ENCODE results near the gene IQSEC1.

The IQSEC1 gene

DNA sequence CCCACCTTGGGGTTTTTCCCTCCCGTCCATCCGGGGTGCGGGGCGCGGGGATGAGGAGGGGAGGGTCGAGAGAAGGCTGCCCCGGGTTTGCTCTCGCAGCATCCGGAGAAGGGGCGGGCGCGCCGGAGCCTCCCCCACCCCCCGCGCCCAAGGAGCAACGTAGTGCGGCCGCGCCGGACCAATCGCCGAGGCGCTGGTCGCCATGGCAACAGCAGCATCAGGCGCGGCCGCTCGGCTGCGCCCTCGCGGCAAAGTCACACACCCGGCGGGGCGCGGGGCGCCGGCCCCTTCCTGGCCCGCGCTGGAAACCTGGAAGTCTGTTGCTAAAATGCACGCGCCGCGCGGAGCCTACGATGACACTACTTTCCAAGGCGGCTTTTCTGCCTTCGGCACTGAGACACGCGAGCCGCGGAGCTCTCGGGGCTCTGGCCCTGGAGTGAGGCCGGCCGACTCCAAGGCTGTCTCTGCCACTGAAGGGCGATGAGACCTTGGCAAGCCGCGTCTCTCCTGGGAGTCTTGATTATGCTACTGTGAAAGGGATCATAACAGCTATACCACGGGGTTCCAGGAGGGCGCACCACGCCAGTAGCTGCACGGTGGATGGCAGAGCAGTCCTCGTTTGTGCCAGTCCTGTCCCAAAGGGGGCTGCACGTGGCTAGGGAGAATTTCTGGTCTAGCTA, at the start of gene IQSEC1:
IQSEC1 (minus strand) TSS at position 104 of the 680 bp plus-strand sequence. CDS start 415 bp downstream, outside the sequence.
- DNase-seq, result no peak

DNA sequence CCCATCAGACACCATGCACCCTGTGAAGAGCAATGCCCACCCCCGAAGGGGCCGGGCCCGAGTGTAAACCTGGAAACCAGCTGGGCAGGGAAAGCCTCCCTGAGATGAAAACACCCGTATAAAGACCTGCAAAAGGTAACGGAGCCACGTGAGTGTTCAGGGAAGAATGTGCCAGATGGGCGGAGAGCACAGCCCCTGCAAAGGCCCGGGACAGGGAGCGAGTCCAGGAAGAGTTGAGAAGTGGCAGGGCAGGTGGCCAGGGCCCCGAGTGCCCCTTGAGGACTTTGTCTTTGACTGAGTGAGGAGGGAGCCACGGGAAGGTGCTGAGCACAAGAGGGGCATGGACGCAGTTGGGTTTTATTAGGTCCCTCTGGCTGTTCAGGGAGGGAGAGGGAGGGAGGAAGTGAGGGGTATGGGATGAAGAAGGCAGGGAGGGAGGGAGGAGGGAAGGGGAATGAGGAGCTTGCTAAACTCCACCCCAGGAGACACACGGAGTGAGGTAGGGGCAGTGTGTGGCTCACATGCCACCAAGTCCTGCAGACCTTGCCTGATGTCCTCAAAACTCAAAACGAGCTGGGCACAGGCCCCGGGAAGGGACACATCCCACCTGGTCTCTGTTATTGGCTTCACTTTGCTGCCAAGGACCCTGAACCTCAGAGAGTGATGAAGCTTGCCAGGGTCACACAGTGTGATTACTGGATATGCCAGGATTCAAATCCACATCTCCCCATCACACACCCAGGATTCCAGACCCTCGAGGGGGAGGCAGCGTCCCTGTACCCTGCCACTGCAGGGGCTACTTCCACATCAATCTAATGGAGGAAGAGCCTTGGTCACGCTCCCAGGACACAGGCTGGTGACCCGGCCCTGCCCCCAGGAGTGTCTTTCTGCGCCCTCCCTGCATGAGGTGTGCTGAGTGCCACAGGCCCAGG, 49.1 kb upstream of the IQSEC1 start:
- no peak for DNase-seq

DNA sequence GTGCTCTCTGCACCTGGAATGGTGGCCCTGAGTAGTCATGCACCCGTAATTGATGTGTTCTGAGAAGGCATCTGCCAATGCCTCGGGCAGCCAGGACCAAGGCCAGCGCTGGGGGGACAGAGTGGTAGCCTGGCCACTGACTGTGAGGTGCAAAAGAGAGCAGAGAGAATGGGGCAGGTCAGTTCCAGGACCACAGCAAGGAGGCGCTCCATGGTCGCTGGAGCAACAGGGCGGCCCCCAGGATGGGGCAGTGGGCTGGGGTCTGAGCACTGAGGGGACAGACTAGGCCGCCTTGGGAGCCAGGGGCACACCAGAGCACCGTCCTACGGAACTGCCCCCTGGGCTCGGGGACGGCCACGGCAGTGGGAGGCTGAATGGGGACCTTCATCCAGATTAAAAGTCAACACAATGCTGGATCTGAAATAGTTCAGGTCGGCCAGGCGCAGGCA, 48.3 kb upstream of the IQSEC1 start:
- DNase-seq, result no peak

DNA sequence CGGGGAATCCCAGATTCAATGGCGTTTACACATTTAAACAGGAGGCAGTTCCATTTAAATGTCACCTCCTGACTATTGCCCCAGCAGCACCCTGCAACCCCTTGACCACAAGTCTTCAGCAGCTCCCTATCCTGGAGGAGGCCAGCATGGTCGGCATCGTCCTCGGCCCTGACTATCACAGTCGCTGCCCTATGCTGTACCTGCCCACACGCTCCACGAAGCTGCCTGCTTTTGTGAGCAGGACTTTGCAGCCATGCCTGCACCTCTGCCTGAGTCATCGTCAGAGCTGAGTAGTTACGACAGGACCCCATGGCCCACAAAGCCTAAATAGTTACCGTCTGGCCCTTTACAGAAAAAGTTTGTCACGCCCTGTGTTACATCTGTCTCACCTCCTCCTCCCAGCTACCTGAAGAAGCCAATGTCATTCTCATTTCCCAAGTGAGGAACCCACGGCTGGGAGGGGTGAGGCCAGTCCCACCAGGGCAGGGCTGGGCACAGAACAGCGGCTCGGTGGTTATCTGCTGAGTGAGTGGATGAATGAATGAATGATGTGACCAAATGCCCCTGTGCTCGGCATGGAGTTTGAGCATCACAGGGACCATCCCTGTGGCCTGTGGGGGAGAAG, 47.8 kb upstream of the IQSEC1 start:
- DNase-seq, result no peak

DNA sequence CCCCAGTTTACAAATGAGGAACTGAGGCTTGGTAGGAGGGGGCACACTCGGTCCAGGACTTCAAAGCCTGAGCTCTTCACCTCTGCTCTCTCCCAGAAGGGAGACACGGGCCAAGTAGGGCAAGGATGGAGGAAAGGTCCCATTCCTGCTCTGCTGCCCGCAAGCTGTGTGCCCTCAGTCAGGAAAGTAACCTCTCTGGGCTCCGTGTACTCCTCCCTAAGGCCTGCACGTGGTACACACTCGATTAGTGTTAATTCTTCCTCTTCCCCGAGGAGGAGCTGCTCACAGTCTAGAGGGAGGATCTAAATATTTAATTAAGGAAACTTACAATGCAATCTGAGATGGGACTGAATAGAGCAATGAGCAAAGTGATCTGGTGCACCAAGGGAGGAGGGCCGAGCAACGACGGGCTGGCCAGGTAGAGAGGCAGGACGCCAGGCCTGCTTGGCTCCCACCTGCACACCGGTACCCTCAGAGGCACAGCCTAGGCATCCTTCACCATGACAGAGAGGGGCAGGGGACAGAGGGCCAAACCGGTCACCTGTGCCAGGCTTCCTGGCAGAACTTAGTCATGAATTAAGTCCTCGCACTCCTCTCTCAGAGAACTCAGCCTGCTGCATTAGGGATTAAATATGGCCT, 47.2 kb upstream of the IQSEC1 start:
- DNase-seq, result no peak

DNA sequence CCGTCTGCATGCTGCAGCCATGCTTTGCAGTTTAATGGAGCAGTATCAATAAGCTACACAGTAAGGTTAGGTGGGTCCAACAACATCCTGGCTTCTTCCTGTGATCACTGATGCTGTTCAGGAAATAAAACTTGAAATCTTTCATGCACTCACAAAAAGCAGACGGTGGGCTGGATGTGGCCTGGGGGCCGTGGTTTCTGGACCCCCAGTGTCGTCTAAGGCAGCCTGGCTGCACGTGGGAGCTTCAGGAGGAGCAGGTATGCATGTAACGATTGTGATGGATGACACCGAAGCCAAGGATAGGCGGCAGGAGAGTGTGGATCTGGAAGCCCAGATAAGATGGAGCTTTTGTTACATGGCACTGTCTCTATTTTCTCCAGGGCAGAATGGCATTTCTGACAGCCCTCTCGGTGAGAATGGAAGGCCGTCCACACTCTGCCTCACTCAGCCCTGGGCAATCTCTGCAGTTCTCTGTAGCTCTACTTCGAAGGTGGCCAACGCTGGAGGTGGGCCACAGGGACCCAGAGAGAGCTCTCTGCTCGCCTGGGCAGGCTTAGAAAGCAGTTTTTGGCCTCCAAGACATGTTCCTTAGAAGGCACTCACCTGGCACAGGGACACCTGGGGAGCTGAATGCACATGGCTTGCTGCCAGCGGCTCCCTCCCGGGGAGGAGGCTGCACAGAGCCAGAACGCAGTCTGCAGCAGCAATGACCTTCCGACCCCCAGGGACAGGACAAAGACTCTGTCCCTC, 46.4 kb upstream of the IQSEC1 start:
- no peak for DNase-seq

DNA sequence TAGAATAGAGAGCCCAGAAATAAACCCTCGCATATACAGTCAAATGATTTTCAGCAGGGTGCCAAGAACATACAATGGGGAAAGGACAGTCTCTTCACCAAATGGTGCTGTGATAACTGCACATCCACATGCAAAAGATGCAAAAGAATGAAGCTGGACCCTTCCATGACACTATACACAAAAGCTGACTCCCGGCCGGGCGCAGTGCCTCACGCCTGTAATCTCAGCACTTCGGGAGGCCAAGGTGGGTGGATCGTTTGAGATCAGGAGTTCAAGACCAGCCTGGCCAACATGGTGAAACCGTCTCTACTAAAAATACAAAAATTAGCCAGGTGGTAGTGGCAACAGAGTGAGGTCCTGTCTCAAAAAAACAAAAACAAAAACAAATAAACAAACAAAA, 43.2 kb upstream of the IQSEC1 start:
- no peak for DNase-seq

DNA sequence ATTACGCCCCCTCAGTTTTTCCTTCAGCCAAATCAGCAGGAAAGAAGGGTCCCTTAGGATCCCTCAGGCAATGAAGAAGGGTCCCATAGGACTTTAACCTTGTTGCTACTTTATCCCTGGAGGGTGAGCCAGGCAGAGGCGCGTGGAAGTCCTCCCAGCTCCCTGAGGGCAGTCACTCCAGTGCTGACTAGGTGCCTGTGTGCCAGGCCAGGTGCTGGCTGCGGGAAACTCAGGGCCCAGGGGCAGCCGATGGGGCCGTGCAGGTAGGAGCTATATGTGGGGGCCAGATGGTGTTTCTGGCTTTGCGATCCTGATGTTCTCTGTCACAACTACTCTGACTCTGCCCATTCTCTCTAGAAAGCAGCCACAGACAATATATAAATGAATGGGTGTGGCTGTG, 42.8 kb upstream of the IQSEC1 start:
- DNase-seq, result no peak

DNA sequence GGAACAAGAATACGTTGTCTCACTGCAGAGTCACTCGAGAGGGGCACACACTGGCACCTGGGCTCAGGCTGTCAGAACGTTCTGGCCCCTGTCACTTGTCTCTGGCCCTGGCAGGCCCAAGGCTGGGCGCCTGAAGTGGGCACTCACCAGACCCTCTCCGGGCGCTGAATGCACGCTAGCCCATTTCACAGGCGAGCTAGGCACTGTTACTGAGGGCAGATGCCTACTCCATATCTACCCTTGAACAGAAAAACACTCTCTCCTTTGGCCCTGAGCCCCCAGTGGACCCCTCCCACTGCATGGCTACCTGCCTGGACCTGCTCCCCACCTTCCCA, 42.3 kb upstream of the IQSEC1 start:
- DNase-seq, result no peak

DNA sequence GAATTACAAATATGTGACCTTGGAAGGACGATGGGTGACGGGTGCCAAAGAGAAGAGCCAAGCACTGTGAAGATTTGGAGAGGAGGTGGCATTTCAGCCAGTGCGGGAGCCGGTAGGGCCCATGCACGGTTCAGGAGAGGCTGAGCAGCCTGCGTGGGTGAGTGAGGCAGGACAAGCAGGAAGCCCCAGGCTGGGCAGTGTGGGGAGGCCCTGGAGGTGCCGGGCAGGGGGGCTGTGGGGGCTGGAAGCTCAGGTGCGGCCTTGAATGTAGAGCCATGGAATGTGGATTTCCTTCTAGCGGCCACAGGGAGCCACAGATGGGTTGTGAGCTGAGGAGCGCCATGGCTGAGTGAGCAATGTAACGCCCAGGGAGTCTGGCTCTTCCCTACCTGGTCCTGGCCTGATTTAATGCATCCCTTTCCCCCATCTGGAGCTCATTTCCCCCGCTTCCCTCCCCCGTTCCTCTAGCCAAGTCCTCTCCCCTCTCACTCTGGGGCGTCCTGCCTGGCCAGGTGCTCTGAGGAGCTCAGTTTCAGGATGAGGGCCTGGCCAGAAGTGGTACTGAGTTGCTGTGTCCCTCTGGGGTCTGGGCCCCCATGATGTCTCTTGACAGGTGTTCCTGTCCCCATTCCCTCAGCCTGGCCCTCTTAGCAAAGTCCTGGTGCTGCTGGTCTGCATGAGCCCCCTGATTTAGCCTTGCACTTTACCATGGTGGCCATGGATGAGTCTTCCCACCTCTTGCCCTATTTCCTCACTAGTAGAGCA, 41.8 kb upstream of the IQSEC1 start:
- DNase-seq, result no peak

DNA sequence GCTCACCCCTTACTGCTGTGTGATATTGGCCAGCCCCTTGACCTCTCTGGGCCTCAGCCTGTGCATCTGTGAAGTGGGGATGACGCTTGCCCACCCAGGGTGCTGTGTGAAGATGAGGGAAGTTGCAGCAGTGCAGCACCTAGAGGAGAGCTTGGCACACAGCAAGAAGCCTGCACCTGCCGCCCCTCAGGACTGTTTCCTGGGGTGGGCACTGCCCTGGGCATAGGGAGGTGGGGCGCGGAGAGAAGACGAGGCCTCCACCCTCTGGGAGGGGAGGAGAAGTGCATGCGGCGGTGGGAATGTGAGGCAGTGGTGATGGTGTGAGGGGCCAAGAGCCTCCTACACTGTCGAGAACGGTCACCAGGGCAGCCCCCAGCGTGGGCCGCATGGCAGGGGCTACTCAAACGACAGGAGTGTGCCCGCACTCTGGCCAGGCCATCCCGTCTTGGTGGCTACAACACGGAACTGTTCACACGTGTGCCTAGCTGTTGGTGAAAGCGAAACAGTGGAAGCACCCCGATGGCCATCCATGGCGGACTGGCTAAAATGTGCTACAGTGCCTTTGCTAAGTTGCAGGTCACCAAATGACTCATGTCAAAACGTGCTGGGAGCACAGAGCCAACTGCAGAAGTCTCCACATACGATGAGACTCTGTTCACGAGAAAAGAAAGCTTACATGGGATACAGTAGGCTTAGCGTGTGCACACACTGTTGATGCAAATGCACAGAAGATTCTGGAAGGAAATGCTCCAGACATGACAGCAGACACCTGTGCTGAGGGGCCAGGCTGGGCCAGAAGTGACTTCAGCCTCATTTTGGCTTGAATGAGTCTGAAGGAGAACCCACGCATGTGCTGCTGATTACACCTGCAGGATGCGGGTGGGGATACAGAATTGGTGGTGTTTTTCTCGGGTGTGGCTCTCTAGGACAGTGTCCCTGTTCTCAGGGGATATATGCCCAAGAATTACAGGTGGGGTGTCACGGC, 40.4 kb upstream of the IQSEC1 start:
- DNase-seq, result no peak

DNA sequence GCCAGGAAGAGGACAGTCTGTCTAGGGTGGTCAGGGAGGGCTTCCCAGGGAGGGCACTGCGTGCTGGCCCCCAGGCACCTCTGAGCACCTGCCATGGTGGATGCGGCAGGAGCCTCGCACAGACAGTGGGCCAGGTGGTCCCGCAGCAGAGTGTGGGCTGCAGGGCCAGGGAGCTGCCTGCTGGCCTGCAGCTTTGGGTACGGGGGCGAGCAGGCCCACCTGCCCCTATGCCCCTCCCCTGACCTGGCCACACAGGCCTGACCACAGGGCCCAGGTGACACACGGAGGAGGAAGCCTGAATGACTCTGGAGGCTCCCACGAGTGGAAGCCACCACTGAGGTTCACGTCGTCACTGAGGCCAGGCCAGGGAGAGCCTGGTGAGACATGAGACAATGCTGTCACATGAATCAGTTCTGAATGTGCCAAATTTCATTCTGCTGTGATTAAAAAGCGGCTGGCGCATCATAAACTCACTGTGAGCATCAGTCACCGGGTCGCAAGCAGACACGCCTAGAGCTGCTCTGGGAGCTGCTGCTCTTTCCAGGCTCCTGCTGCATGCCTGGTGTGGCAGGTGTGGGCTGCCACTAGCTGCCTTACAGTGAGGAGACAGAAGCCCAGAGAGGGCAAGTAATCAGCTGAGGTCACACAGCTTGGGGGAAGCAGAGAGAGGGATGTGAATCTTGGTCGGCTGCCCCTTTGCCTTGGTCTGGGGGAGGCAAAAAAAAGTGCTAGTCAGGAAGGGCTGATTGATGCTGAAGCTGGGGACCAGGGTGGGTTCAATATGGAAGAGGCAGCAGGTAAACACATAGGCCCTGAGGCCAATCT, 39.5 kb upstream of the IQSEC1 start:
- DNase-seq, result no peak

DNA sequence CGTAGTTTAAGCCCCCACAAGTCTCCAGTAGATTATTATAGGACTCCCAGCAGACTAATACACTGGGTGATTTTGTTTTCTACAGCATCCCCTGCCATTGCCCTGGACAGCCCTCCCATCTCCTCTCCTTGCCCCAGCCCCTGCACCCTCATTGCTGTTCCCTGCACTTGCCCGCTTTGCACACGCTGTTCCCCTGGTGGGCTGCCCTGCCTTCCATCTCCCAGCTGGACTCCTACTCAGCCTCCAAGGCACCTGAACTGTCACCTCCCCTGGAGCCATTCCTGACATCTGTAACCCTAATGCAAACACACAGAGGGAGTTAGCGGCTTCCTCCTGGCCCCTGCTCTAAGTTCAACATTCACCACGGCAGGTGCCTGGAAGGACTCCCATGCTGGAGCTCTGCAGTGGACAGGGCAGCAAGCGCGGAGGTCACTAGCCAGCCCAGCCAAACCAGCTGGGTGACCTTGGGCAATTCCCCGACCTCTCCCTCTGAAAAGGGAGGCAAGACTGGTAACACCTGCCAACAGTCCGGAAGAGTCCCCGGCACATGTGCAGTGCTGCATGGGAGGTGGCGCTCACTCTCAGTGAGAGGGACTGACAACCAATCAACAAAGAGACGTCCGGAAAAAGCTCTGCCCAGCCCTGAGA, 38.8 kb upstream of the IQSEC1 start:
- no peak for DNase-seq

DNA sequence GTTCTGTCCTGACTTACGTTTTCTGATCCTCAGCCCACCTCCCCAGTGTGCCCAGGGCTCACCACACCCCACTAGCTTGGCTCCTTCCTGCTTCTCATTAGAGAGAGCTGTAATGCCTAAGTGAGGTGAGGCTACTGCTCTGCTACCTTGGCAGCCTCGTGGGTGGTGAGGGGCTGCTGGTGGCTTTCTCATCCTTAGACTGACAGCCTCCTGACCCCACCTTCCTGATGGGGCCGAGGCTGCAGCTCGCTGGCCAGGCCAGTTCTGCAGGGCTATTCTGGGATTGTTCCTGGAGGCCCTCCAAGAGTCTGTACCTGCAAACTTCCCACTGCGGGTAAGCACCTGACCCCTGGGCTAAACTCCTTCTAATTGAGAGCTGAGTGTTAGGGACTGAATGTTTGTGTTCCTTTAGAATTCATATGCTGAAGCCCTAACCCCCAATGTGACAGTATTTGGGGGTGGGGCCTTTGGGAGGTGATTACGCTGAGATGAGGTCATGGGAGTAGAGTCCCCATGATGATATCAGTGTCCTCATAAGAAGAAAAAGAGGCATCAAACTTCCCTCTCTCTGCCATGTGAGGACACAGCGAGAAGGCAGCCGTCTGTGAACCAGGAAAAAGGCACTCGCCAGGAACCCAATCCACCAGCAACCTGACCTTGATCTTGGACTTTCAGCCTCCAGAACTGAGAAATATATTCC, 38.1 kb upstream of the IQSEC1 start:
- no peak for DNase-seq

DNA sequence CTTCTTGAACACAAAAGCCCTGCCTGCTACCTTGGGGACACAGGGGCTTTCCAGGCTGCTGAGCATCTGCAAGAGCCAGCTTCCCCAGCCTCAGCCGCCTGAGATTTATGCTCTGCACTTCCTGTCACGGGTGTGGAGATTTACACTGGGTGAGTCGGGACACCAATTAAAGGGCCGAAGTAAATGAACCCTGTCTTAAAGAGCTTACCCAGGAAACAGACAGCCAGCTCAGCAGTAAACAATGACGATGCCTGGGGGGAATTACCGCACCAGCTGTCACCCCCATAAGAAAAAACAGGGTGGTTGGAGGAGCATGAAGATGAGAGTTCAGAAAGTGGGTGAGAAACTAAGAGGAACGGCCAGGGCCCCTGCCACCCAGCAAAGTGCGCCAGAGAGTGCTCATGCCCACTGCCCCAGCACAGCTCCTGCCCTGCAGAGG, 37.5 kb upstream of the IQSEC1 start:
- no peak for DNase-seq

DNA sequence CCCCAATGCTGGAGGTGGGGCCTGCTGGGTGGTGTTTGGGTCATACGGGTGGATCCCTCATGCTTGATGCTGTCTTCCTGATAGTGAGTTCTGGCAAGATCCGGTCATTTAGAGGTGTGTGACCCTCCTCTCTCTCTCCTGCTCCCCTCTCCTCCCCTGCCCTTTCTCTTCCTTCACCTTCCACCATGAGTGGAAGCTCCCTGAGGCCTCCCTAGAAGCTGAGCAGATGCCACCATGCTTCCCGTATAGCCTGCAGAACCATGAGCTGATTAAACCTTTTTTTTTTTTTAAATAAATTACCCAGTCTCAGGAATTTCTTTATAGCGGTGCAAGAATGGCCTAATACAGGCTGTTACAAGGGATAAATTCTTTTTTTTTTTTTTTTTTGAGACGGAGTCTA, 36.3 kb upstream of the IQSEC1 start:
- no peak for DNase-seq

DNA sequence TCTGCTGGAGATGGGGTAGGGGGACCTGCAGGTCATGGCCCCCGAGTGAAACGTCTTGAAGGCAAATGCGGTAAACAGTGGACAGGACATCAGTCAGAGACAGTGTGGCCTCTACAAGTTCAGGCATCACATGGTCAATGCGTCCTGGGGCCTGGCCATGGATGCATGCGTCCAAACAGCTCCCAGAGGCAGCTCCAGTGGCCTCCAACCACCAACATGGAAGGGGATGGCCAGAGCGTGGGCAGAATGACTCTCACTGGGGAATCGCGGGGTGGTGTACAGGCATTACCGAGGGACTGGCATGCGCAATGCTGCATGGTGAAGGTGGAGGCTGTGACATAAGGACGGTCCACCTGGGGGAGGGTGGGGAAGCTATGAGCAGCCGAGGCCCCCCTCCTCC, 35.6 kb upstream of the IQSEC1 start:
- DNase-seq, result no peak

DNA sequence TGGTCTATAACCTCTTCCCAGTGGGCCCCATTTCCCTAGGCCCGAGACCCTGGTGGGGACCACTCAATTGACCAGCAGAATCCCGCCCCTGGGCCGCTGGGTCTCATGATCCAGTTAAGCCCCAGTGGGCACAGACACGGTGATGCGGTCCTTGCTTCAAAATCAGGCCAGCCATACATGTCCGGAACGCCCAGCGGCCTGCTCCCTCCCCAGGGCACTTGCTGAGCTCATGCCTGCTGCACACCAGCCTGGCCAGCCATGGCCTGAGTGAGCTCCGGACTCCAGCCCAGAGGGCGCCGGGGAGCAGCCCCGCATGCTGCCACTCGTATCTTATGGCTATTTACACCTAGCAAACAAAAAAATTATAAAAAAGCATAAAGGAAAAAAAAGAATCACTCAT, 34.4 kb upstream of the IQSEC1 start:
- DNase-seq, result no peak
